Memory B cell (primary cell): ENCODE measurements around the gene HOXC10.
A peak's percentile ranks its signal among the peaks of the same experiment; 100 is the strongest.

Experiments used
- ATAC-seq: fragments of 150-1000 bp; cut with Tn5 transposase; 2 replicates; pipeline ENCODE4 v1.10.0; 2021; ENCODE audit warnings: low read depth, mild to moderate bottlenecking, moderate library complexity
- DNase-seq, 2 donors: peaks; one replicate each; pipeline ENCODE4 v3.0.0; 2022; ENCODE audit warnings: low spot score in 2 of 2
- H3K27ac Mint-ChIP-seq: one replicate; pipeline ENCODE4 v1.8.0; 2022; ENCODE audit warnings: mild to moderate bottlenecking, moderate library complexity, mixed read lengths
- H3K27me3 Mint-ChIP-seq: one replicate; pipeline ENCODE4 v1.8.0; 2022; ENCODE audit warnings: mixed read lengths
- H3K36me3 Mint-ChIP-seq: one replicate; pipeline ENCODE4 v1.8.0; 2022; ENCODE audit warnings: mild to moderate bottlenecking, mixed read lengths
- H3K4me1 Mint-ChIP-seq: one replicate; pipeline ENCODE4 v1.8.0; 2022; ENCODE audit warnings: mixed read lengths
- H3K4me3 Mint-ChIP-seq: one replicate; pipeline ENCODE4 v1.8.0; 2022; ENCODE audit warnings: mild to moderate bottlenecking, moderate library complexity, mixed read lengths
- H3K9me3 Mint-ChIP-seq: one replicate; pipeline ENCODE4 v1.8.0; 2022; ENCODE audit warnings: mixed read lengths

The HOXC10 gene

DNA sequence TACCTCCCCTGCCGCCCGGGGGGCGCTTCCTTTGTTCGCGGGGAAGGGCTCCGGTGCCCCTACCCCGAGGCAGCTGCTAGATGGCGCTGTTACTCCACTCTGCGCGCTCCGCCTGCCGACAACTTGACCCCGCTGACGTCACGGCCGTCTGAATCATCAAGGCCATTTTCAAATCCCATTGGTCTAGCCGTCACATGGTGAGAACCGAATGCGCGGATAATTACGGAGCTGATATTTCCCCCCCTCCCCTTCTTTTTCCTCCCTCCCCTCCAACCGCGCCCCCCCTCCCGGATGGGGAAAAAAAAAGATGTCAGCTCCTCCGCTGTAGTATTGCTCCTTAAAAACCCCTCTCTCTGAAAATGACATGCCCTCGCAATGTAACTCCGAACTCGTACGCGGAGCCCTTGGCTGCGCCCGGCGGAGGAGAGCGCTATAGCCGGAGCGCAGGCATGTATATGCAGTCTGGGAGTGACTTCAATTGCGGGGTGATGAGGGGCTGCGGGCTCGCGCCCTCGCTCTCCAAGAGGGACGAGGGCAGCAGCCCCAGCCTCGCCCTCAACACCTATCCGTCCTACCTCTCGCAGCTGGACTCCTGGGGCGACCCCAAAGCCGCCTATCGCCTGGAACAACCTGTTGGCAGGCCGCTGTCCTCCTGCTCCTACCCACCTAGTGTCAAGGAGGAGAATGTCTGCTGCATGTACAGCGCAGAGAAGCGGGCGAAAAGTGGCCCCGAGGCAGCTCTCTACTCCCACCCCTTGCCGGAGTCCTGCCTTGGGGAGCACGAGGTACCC, at the start of gene HOXC10:
Gene HOXC10 (plus strand): TSS at position 246 of the 791 bp plus-strand sequence. CDS start 114 bp downstream, at position 360.
- DNase-seq (no peak), ATAC-seq (no peak)
- Mint-ChIP-seq H3K27ac (peak within 1 kb of the TSS; percentile 88), H3K4me3 (peak within 1 kb of the TSS; percentile 27), H3K36me3 (no peaks in the 10 kb centered on the region), H3K4me1 (peaks cover 19% of the 10 kb centered on the region), H3K27me3 (peaks cover 51% of the 10 kb centered on the region), H3K9me3 (peaks cover 2% of the 10 kb centered on the region)

DNA sequence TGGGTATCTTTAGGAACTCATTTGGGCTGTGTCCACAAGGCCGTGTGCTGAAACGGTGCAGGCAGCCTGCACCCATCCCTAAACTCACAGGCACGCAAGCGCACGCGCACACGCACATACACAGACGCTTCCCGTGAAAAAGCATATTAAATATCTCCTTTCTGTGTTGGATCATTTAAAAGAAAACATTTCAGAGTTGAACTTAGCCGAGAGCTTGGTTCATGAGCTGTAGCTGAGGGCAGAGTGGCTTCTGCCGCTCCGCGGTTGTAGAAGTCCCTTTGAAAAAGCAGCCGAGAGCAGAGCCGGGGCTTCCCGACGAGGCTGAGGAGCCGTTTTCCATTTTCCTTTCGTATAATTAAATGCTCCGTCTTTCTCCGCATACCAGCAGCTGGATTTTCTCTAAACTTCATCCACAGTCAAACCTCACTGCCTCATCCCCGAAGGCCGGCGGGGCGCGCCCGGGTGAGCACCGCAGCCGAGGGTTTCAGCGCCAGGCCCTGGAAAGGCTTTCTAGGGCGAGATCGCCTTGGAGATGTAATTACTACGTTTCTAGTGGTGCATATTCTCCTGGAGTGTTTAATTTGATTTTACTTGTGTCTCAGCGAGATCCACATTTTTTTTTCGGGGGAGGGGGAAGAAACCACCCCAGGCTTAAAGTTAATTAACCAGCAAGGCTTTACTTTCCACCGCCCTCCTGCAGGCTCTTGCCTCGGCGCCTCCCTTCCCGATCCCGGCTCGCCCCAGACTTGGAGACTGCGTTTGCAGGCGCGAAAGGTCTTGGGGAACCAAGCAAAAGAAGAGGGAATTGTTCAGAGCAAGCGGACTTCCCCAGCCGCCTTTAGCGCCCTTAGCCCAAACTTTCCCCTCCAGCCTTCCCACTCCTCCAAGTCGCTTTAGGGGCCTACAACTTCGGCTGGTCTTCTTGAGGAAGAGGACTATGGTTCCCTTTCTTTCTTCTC, 49.3 kb upstream of the HOXC10 start:
- Mint-ChIP-seq H3K27me3 (peaks cover 42% of the 10 kb centered on the region), H3K36me3 (no peaks in the 10 kb centered on the region), H3K9me3 (no peaks in the 10 kb centered on the region), H3K4me3 (no peak overlapping the region), H3K4me1 (no peaks in the 10 kb centered on the region), H3K27ac (no peak overlapping the region)
- no peak for DNase-seq
- ATAC-seq: no peak

GRCh38 chr12:53937099-53937498, 47.8 kb upstream of the HOXC10 start:
- Mint-ChIP-seq H3K4me3 (no peak overlapping the region), H3K36me3 (no peaks in the 10 kb centered on the region), H3K4me1 (no peaks in the 10 kb centered on the region), H3K27ac (no peak overlapping the region), H3K9me3 (no peaks in the 10 kb centered on the region), H3K27me3 (peaks cover 46% of the 10 kb centered on the region)
- ATAC-seq (no peak), DNase-seq (no peak)

GRCh38 chr12:53937596-53938325, 47.2 kb upstream of the HOXC10 start:
- no peak overlapping the region for H3K27ac Mint-ChIP-seq
- no peak for DNase-seq
- peaks cover 43% of the 10 kb centered on the region for H3K27me3 Mint-ChIP-seq
- no peak for ATAC-seq
- no peak overlapping the region for H3K4me3 Mint-ChIP-seq
- H3K4me1 Mint-ChIP-seq: no peaks in the 10 kb centered on the region
- H3K9me3 Mint-ChIP-seq: no peaks in the 10 kb centered on the region
- no peaks in the 10 kb centered on the region for H3K36me3 Mint-ChIP-seq

- no peak within 1 kb of the TSS for H3K4me3 Mint-ChIP-seq
- no peak for DNase-seq
- H3K36me3 Mint-ChIP-seq: no peaks in the 10 kb centered on the region
- no peaks in the 10 kb centered on the region for H3K9me3 Mint-ChIP-seq
- ATAC-seq: no peak
- no peak within 1 kb of the TSS for H3K27ac Mint-ChIP-seq
- H3K4me1 Mint-ChIP-seq: no peaks in the 10 kb centered on the region
- peaks cover 40% of the 10 kb centered on the region for H3K27me3 Mint-ChIP-seq
These were observed 46.4 kb upstream of the HOXC10 start, which contains the start of gene HOXC13 for GRCh38 chr12:53938326-53939140. TSS of gene HOXC13 (plus strand) at chr12:53938831. CDS start at chr12:53938907, 76 bp downstream.

- no peak for ATAC-seq
- H3K4me3 Mint-ChIP-seq: no peak overlapping the region
- H3K27ac Mint-ChIP-seq: no peak overlapping the region
- H3K9me3 Mint-ChIP-seq: no peaks in the 10 kb centered on the region
- peaks cover 36% of the 10 kb centered on the region for H3K27me3 Mint-ChIP-seq
- H3K4me1 Mint-ChIP-seq: no peaks in the 10 kb centered on the region
- no peak for DNase-seq
- H3K36me3 Mint-ChIP-seq: no peaks in the 10 kb centered on the region
These were observed 45.5 kb upstream of the HOXC10 start for GRCh38 chr12:53939141-53940108.

- Mint-ChIP-seq H3K27me3 (peaks cover 31% of the 10 kb centered on the region), H3K4me1 (no peaks in the 10 kb centered on the region), H3K27ac (no peak overlapping the region), H3K4me3 (no peak overlapping the region), H3K9me3 (no peaks in the 10 kb centered on the region), H3K36me3 (no peaks in the 10 kb centered on the region)
- ATAC-seq: no peak
- no peak for DNase-seq
These were observed 44.4 kb upstream of the HOXC10 start for GRCh38 chr12:53940443-53941014.

GRCh38 chr12:53941187-53941586, 43.8 kb upstream of the HOXC10 start:
- Mint-ChIP-seq H3K36me3 (no peaks in the 10 kb centered on the region), H3K4me1 (no peaks in the 10 kb centered on the region), H3K4me3 (no peak overlapping the region), H3K27ac (no peak overlapping the region), H3K9me3 (no peaks in the 10 kb centered on the region), H3K27me3 (peaks cover 37% of the 10 kb centered on the region)
- DNase-seq (no peak), ATAC-seq (no peak)

DNA sequence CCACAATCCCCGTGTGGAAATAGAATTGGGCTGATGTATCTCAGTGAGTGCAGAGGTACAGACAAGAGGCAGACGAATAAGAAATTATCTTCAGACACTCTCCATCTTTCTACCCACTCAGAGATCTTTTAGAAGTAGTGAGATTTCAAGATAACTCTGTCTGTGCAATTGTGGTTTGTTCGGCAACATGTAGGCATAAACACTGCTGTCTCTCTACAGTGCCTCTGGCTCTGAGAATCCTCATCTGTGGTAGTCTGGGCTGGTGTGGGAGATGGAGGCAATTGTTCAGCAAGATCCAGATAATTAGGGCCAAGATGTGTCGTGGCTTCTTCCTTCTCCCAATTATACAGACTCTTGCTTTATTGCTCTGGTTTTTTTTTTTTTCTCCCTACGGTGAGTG, 43.2 kb upstream of the HOXC10 start:
- no peaks in the 10 kb centered on the region for H3K4me1 Mint-ChIP-seq
- H3K27me3 Mint-ChIP-seq: peaks cover 41% of the 10 kb centered on the region
- H3K36me3 Mint-ChIP-seq: no peaks in the 10 kb centered on the region
- no peak overlapping the region for H3K4me3 Mint-ChIP-seq
- ATAC-seq: no peak
- no peaks in the 10 kb centered on the region for H3K9me3 Mint-ChIP-seq
- H3K27ac Mint-ChIP-seq: no peak overlapping the region
- no peak for DNase-seq

- Mint-ChIP-seq H3K36me3 (no peaks in the 10 kb centered on the region), H3K4me3 (no peak overlapping the region), H3K9me3 (no peaks in the 10 kb centered on the region), H3K27ac (no peak overlapping the region), H3K4me1 (no peaks in the 10 kb centered on the region), H3K27me3 (peaks cover 37% of the 10 kb centered on the region)
- DNase-seq: no peak
- no peak for ATAC-seq
These were observed 42.4 kb upstream of the HOXC10 start for GRCh38 chr12:53942467-53942997.

- Mint-ChIP-seq H3K27me3 (peaks cover 43% of the 10 kb centered on the region), H3K4me3 (no peak overlapping the region), H3K27ac (no peak overlapping the region), H3K4me1 (no peaks in the 10 kb centered on the region), H3K36me3 (no peaks in the 10 kb centered on the region), H3K9me3 (no peaks in the 10 kb centered on the region)
- DNase-seq (no peak), ATAC-seq (no peak)
These were observed 40.7 kb upstream of the HOXC10 start for GRCh38 chr12:53944209-53944608.
